NCI-H146 treated with DMSO at 0.1 percent for 48 hours (cell line): ENCODE results near the gene SHROOM1.
"Not testable (repeated sequence)": the region's sequence is repeated elsewhere in the genome, so short reads cannot be mapped to it uniquely, and the experiment has no call there.

Source experiments
- DNase-seq: peaks from one replicate; lab custom pipeline; 2025; ENCODE audit not compliant: unreplicated experiment; lab: John Stamatoyannopoulos, UW

SHROOM1 gene

DNA sequence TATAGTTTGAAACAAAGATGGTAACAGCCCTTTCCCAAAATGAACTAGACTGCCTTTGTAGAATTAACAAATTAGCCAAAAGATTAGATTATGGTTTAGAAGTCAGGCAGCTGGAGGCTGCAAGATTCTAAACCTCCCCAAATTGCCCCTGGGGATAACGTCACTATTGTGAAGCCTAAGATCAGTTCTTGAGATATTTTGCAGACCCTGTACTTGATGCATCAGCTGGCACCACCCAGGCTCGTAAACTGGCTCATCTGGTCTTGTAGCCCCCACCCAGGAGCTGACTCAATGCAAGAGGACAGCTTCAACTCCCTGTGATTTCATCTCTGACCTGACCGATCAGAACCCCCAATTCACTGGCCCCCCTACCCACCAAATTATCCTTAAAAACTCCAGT lies 21.6 kb downstream of the SHROOM1 start:
- no peak for DNase-seq

DNA sequence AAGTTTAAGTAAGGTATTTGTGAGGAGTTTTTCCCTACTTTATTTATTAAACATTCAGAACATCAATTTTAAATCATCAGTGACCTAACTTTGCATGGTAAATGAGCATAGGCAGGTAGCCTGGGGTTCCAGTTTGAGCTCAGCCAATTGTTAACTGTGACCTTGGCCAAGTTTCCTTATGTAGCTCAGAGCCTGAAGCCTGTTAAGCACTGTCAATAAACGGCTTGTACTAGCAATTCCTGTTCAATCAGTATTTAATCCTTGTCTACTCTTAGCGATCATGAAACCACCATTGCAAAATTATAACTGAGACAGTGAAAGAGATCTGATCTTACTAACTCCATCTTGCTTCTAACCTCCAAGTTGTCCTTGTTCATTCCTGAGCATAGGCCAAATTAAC lies 22.0 kb downstream of the SHROOM1 start:
- no peak for DNase-seq

GRCh38 chr5:132807163-132807838 lies 23.1 kb downstream of the SHROOM1 start:
- DNase-seq = no peak

- not testable (repeated sequence) for DNase-seq
These were observed 23.7 kb downstream of the SHROOM1 start for GRCh38 chr5:132806804-132807162.

- not testable (repeated sequence) for DNase-seq
These were observed 24.6 kb downstream of the SHROOM1 start for GRCh38 chr5:132805872-132806271.

DNA sequence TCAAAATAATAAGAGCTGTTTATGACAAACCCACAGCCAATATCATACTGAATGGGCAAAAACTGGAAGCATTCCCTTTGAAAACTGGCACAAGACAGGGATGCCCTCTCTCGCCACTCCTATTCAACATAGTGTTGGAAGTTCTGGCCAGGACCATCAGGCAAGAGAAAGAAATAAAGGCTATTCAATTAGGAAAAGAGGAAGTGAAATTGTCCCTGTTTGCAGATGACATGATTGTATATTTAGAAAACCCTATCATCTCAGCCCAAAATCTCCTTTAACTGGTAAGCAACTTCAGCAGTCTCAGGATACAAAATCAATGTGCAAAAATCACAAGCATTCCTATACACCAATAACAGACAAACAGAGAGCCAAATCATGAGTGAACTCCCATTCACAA lies 26.2 kb downstream of the SHROOM1 start:
- not testable (repeated sequence) for DNase-seq

DNA sequence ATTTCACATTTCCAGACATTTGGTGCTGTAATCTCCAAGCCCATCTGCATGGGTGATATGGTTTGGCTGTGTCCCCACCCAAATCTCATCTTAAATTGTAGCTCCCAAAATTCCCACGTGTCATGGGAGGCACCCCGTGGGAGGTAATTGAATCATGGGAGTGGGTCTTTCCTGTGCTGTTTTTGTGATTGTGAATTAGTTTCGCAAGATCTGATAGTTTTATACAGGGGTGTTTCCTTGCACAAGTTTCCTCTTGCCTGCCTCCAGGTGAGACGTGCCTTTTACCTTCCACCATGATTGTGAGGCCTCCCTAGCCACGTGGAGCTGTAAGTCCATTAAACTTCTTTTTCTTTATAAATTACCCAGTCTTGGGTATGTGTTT lies 27.8 kb downstream of the SHROOM1 start:
- DNase-seq = not testable (repeated sequence)

- no peak for DNase-seq
These were observed 28.3 kb downstream of the SHROOM1 start for GRCh38 chr5:132802044-132802684.

DNA sequence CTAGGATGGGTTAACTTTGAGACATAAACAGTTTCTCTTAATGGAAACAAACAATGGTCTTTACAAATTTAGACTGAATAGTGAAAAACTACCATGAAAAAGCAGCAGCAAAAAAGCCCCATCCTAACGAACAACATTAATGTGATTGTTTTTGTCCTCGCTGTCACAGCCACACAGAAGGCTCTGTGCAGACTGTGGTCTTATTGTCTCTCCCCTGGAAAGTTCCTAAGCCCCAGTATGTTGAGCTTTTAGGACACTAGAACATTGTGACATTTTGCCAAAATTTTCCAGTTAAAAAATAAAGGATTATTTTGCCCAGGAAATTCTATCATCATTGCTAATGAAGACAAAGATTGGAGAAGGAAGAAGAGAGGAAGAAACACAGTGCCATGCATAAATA lies 29.9 kb downstream of the SHROOM1 start:
- DNase-seq = no peak

- DNase-seq = no peak
These were observed 31.1 kb downstream of the SHROOM1 start for GRCh38 chr5:132799392-132799791.

- no peak for DNase-seq
These were observed 32.8 kb downstream of the SHROOM1 start for GRCh38 chr5:132797651-132798050.

GRCh38 chr5:132791026-132791425 lies 39.4 kb downstream of the SHROOM1 start:
- no peak for DNase-seq

GRCh38 chr5:132790201-132790865 lies 40.1 kb downstream of the SHROOM1 start:
- DNase-seq = no peak

DNA sequence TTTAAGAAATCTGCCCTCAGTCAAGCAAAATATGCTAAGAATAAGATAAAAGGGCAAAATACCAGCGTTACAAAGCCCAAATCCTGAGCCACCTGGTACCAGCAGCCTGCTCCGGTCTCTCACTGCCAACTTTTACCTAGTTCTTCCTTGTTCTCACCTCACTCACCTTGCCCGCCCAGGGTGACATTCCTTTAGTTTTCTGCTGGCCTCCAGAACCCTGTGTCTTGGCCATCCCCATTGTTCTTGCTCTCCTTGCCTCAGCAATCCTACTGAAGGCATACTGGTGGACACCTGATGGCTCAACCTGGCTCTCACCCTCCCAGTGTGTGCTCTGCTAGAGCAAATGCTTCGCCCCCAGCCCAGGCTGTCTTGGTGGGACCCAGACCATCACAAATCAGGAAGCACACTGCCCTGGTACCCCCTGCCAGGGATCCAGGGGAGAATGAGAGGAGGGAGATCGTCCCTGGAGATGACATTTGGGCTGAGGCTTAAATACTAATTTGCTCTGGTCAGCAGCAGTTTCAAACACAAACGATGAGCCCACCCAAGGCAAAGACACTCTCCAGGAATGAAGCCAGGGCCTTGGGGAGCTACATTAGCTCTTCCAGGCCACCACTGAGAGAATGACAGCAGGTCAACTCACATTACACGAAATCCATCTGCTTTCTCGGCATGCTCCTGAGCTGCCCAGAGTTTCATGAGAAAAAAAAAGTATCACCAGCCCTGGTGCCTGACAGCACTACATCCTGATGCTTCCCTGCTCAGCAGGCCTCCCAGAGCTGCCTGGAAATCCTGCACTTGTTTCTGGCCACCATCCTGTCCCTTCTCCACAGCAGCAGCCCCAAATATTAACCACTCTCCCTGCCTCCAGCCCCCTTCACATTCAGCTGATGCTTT lies 41.2 kb downstream of the SHROOM1 start:
- no peak for DNase-seq

DNA sequence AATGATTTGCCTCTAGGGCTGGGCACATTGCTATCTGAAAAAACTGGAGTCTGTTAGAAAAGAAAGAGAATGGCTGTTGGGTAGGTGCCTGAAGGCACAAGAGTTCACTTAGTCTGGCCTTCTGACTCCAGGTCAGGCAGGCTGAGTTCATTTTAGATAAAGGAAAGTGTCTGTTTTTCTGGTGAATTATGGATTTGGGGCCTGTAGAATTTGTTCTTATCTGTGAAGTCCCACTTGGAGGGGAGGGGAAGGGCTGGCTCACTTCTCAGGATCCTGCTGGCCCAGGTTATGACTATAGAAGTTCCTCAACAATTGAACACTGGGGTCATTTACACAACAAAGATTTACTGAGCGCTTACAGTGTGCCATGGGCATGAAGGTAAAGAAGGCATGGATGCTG lies 41.9 kb downstream of the SHROOM1 start:
- no peak for DNase-seq

- DNase-seq = no peak
These were observed 43.4 kb downstream of the SHROOM1 start for GRCh38 chr5:132787076-132787475.

DNA sequence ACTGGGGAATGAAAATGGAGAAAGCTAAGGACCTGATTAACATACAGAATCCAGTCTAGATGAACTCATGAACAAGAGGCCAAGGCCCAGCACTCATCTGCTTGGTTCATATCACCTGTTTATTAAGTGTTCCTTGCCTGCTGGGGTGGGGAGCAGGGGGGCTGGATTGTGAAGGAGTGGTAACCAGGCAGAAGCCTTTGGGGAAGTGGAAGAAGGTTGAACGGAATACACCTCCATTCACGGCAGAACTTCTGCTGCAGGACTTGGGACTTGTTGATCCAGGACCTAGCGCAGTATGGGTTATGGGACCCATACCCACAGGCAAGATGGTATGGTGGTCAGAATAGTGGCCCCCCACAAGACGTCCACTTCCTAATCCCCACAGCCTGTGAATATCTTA lies 44.6 kb downstream of the SHROOM1 start:
- DNase-seq = no peak

DNA sequence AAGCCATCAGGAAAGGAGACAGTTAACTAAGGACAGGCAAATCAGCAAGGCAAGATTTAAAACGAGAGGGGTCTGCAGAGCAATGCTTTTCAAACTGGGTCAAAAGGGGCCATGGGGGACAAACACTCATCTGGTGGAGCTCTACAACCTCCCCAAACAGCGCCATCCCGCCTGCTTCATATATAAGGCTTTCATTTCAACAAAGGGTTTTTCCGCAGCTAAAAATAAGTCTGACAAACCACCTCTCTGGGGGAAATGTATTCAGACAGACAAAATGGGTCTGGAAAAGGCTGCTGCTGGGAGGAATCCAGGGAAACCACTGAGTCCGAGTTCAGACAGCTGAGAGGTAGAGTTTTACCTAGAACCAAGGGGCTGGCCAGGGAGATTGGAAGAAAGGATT lies 45.1 kb downstream of the SHROOM1 start:
- no peak for DNase-seq

DNA sequence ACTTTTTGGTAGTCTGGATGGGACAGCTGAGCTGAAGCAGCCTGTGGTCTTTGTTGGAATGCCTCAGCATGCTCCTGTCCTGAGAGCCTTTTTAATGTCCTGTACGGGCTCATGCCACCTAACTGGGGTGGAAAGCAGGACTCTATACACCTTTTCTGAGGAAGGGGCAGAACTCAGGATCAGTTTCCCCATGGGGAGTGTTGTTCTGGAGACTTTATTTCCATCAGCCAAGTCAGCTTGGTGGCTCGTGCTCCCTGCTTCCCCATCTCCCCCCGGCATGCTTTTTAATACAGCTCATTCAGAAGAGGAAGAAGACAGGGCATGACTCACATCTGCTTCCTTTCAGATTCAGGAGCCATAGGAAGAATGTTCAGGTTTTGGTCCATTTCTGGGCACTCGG lies 48.3 kb downstream of the SHROOM1 start:
- no peak for DNase-seq

DNA sequence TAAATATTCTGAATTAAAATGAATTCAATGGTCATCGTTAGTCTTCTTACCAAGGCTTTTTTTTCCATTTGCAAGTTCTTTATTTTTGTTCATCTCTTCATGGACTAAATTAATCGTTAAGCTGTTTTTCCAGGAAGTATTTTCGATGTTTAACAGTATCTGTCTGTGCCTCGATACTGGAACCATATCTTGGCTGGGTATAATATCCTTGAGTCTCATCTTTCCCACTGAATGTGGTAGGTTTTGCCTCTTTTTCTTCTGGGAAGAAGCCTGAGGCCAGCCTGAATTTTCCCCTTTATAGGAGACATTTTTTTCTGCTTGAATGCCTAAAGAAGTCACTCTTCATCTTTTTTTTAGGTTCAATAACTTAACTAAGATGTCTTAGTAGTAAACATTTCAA lies 49.4 kb downstream of the SHROOM1 start:
- no peak for DNase-seq

GRCh38 chr5:132780577-132780976 lies 49.9 kb downstream of the SHROOM1 start:
- no peak for DNase-seq
